HG03045 (cell line): ENCODE measurements around the gene COL6A3.
"Not testable (repeated sequence)": the region's sequence is repeated elsewhere in the genome, so short reads cannot be mapped to it uniquely, and the experiment has no call there.

Experiments
- ATAC-seq: cut with Tn5 transposase; IDR thresholded peaks from one replicate; pipeline ENCODE4 v1.9.1; 2021; ENCODE audit warnings: mild to moderate bottlenecking, moderate library complexity; ENCODE audit not compliant: unreplicated experiment

COL6A3 gene

DNA sequence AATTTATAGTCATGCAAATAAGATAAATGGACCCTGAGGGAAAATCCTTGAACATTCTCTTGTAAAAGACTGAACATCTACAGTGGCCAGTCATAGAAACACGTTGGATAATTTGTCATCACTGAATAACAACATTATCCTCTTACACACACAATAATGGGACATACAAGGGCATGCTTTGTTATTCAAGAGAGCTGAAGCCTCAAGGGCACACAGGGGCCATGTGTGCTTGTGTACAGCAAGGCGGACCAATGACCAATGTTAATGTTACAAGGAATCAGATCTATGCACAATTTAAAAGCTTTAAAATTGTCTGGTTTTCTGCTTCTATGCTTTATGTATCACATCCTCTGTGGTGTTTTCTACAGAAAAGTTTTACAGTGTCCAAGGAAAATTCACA is 23.7 kb downstream of the COL6A3 start:
- ATAC-seq, result no peak

DNA sequence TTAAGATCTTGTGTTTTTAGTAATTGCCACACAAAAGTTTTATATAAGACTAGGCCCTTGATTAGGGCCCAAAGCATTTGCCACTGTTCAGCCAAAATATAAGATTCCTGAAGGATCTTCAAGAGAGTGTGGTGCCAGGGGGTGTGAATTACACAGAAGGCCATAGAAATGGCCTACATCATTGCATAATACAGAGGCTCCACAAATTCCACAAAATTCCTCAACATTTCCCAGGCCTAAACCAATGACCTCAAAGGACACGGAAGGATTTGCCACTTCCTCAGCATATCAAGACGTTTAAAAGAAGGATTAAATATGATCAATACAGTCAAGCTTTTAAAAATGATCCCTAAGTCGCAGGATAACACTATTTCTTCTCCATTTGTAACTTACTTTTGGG is 24.1 kb downstream of the COL6A3 start:
- ATAC-seq, result no peak

DNA sequence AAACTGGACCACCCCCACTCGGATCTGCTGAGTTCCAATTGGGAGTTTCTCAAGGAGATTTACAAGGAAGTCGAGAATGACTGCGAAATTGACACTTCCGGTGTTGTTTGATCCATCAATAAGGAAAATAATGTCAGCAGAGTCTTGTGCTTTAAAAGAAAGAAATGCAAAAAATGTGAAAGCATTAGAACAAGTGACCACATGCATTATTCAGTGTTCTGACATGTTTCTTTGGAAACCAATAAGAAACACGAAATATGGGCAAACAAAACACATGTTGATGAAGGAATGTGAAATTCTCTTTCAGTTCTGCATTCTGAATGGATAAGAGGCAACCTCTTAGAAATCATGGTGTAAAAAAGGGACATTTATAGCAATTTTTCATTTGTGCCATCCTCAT is 25.9 kb downstream of the COL6A3 start:
- no peak for ATAC-seq

DNA sequence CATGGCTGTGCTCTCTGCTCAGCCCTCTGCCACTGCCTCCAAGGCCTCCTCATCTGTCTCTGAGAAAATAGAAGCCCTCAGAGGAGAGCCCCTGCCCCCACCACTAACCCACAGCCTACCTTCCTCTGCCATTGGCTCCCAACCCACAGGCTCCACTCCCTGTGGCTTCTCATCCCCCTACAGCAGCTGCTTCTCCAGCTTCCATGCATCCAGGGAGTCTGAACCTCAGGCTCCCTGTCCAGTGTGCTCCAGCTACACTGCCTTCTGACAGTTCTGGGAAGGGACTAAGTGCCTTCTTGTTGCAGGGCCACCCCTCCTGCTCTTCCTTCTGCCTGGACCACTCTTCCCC is 29.3 kb downstream of the COL6A3 start:
- no peak for ATAC-seq

DNA sequence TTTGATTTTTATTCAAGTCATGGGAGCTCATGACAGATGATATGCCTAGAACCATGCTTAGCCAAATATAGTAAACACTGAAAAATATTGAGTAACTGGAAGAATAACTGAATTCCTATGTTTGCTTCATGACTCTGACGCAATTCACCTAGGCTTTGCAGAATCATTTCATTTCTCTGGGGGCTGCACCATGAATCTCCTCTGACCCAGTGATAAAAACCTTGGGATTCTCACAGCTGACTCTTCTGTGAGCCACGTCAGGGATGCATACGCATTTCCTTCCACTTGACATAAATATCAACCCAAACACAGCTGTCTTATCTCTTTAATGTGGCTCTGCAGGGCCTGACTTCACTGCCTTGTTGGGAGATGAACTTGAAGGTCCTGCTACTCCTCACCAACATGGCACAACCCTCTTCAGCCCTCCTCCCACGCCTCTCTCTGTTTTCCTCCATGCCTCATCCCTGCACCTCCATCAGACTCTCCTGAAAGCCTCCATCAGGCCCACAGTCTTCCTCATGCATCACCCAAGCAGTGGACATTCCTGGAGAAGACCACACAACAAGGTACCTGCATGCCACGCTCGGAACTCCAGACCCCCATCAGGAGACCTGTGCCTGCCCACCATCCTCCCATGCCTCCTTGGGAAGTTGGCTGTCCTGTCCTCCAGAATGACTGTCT is 29.8 kb downstream of the COL6A3 start:
- no peak for ATAC-seq

DNA sequence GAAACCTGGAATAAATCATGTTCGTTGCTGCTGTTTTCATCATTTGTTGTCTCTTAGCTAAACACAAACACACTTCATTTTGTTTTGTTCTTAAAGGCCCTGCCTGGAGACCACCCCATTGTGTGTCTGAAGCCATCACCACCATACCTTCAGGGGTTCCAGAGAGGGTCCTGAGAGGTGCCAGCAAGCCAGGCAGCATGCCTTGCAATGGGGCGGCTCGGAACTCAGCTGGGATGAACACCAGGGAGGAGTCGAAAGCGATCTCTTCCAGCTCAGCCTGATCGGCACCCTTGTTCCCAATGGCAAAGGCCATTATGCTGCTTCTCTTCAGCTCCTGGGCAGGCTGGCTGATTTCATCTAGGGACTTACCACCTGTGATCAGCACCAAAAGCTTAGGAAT is 33.2 kb downstream of the COL6A3 start:
- no peak for ATAC-seq

DNA sequence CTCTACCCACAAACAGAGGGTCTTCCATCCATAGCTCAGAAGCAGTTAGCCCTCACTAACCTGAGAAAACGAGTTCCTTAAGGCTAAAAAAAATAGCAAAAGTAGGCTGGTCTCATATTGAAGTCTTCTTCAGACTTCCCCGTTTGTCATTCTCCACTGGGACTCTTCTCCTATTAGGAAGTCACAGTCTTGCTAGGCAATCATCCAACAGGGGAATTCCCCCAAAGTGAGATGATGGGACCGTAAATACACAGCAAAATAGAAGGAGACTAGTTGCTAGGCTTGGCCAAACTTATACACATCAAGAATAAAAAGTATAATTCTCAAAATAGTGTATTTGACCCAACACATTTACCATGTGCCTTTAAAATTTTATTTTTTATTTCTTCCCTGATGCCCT is 34.3 kb downstream of the COL6A3 start:
- no peak for ATAC-seq

DNA sequence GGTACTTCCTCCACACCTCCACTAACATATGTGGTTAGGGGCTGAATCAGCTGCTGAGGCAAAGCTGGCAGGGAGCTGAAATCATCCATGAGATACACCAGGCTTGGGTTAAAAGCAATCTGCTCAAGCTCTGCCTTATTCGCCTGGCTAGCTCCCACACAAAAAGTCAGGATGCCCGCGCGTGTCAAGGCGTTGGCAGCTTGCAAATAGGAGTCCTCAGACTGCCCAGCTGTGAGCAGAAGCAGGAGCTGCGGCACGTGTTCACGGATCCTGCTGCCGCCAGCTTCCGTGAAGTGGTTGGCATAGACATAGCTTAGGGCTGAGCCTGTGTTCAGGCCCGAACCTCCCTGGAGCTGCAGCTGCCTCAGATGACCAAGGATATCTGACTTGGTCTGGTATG is 35.3 kb downstream of the COL6A3 start:
- ATAC-seq, result no peak

DNA sequence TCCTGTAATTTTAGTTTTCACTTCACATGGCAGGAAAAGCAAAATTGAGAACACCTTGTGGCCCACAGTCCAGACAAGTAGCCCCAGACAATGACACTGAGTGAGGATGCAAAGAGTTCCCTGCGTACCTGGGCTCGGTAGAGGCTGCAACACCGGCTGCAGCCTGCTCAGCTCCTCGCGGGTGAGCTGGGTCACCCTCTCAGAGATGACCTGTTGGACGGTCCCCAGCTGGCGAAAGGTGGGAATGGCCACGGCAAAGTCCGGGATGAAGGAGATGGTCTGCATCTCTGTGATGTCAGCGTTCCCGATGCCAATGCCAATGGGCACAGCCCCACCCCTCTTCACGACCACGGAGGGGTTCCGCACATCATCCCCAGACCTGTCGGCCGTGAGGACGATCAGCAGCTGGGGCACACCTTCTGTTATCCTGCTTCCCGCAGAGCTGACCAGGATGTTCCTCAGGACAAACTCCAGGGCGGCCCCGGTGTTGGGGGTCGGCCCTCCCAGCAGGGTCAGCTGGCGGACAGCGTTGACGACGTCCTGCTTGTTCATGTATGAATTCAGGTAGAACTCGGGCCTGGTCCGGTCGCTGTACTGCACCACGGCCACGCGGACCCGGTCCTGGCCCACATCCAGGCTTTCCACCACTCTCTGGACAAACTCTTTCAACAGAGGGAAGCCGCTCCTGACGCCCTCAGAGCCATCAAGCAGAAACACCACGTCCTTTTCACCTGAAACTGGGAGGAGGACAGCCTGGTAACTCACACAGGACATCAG is 39.5 kb downstream of the COL6A3 start:
- no peak for ATAC-seq

DNA sequence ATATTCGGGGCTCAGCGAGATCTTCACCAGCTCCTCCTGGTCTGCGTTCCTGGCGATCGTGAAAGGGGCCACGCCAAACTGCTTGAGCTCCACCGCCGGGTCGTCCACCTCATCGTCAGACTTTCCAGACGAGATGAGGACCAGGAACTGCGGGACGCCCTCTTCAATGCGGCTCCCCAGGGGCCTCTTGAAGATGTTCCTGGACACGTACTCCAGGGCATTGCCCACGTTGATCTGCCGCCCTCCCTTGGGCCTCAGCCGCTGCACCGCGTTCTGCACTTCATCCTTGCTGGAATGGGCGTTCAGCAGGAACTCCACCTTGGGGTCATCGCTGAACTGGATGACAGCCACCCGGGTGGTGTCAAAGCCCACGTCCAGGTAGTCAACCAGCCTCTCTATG is 42.1 kb downstream of the COL6A3 start:
- ATAC-seq, result no peak

DNA sequence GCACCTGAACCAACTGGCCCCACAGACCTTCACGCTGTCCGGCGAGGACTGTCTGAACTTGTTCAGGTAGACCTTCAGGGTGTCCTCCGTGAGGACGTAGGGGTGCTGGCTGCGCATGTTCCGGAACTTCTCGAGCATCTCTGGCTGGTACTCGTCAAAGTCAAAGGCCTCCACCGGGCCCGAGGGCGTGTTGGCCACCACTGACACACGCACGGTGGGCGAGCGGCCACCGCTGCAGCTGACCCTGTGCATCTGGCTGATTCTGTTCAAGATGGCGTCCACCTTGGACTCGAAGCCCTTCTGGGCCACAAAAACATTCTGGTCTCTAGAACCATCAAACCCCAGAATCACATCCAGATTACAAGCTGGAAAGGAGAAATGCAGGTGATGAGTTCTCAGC is 48.3 kb downstream of the COL6A3 start:
- ATAC-seq, result no peak

DNA sequence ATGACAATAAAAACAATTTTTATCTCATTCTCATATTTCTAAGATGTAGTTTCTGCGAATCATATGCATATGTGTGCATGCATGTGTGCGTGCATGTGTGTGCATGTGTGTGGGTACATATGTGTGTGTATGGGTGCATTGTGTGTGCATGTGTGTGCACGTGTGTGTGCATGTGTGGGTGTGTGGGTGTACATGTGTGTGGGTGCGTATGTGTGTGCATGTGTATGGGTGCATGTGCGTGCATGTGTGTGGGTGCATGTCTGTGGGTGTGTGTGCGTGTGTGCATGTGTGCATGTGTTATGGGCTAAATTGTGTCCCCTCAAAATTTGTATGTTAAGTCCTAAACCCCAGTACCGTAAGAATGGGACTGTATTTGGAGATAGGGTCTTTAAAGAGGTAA is 49.3 kb downstream of the COL6A3 start:
- ATAC-seq, result no peak

DNA sequence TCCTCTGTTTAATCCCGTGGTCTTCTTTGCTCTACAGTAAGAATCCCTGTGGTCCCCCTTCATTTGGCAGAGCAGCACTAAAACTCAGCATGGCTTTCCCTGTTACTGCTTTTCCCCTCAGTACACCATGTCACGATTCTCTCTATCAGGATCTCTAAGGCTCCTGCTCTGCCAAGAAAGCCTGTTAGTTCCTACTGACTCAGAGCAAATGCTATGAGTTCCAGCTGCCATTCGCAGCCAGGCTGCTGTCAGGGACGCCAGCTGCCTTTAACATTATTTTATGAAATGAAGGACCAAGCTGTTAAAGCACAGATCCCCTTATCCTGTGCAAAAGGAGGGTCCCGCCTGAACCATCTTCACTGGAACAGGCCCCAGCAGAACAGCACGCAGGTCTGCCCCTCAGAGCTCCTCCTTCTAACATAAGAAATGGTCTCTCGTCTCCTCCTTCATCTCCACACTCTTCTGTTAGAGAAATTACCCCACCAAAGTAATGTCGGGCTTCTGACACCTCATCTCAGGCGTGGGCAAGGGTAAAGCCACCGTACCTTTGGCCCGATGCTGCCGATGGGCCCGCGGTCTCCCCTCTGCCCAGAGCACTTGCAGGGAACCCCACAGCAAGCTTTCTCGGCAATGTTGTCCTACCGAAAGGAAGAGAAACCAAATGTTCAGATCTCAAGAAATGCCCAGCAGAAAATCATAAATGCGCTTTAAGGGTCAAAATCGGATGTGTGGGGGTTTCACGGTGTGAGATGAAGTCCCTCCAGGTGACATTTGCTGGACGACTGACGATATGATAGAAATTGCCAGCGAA is 52.6 kb downstream of the COL6A3 start:
- no peak for ATAC-seq

DNA sequence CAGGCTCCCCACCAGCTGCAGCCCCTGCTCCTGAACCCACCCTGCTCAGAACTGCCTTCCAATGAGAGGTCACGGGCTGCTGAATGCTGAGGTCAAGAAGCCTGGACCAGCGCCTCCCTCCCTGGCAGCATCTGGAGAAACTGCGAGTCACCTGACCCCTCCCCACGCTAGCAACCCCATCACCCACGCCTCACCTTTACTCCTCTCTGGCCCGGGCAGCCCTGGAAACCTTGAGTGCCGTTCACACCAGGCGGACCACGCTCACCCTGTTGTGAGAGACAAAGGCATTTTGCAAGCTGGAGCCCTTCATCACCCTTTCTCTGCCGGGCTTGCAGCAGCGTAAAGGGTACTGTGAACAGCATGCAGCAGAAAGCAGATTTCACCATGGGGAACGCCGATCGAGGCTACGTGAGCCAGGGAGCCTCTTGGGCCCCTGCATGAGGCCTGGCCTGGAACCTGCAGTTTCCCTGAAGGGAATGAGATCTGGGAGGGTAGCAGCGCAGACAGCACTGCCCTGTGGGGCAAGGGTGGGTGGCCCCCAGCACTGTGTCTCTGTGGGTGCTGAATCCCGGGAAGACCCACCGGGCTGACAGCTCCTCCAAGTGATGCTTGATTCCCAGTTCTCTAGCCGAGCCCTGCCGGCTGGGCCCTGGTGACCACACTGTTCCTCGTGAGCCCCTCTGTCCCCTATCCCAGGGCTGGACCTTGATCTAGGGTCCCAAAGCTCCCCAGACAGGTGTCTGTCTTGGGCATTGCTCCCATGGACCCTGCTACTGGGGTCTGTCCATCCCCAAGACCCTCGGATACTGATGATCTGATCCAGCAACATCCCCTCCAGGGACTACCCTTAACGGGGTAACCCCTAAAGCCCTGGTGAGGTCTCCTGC is 53.8 kb downstream of the COL6A3 start:
- ATAC-seq, result no peak

DNA sequence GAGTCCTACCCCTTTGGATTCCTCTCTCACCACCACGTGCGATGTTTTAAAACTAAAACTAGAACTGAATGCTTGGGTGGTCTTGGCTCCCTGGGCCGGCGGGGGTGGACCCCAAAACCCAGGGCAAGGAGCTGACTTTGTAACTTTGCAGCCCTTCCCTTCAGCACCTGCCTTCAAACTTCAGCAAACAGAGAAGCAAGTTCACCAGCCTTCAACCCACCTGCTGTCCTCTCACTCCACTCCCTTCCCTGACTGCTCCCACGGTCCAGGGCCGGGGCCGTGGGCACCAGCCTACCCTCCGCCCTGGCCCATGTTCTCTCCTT is 54.5 kb downstream of the COL6A3 start:
- no peak for ATAC-seq

DNA sequence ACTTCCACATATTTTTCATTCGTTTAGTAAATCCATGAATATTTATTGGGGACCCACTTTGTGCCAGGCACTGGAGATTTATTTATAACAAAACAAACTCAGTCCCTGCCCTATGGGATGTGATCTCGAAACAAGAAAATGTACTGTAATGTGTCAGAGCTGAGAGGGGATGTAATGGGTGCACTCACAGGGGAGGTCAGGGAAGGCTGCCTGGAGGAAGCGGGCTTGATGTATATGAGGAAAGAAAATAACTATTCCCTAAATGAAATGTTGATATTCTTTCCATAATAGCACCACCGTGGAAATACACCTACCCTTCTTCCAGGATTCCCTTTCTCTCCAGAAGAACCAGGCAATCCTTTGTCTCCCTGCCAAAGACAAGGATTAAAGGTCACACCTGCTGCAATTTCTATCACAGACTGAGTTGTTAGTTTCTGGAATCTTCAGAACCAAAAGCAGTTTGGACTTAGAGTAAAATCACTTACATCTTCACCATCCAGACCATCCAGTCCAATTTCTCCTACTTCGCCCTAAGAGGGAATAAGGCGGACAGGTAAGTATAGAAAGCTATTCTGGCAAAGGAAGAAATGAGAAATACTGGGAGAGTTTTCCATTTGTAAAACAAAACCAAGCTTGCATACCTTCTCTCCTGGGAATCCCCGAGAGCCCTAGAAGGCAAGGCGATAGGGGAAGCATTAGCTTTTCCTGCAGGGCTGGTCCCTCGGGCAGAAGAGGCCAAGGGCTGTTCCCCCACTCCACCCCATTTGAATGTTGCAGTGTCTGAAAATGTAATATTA is 55.0 kb downstream of the COL6A3 start:
- ATAC-seq, result no peak

DNA sequence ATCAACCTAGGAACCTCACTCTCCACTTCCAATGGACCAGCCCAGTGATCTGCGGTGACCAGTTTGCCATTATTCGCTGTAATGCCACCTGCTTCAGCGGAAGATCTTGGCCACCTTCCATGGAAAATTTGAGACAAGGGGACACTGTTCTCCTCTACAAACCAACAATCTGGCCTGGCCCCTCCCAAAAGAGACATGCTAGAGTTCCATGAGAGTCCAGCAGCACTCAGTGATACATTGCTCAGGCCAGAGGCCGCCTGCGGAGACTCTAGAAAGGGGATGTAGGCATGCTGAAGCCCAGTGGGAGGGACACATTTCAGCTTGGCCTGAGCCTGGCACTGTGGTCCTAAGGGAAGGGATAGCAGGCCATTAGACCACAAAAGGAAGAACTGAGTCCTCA is 58.3 kb downstream of the COL6A3 start:
- no peak for ATAC-seq

DNA sequence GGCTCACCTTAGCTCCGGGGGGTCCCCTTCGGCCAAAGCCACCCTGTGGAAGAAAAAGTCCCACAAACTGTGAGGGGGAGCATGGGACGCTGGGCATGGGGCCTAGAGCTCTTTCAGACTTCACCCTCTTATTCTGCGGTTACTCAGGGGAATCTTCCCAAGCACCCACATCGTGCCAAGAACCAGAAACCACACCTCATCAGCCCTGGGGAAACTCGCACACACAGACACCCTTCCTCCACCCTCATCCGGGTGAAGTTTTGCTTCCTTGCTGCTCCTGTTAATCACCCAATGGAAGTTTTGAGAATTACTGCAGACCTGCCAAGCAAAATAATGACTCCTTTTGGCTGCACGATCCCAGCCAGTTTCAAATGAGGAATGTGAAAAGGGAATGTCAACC is 59.1 kb downstream of the COL6A3 start:
- no peak for ATAC-seq

DNA sequence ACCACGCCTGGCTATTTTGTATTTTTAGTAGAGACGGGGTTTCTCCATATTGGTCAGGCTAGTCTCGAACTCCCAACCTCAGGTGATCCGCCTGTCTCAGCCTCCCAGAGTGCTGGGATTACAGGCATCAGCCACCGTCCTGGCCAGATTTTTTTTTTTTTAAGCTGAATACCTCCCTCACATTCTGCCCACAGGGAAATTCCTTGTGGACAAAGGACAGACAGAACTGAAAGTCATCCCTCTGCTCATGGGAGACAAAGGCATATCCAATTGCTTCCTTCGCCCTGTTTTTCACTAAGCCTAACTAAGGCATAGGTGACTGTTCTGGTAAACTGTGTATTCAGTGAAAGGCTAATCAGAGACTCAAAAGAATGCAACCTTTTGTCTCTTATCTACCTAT is 59.8 kb downstream of the COL6A3 start:
- ATAC-seq, result not testable (repeated sequence)

DNA sequence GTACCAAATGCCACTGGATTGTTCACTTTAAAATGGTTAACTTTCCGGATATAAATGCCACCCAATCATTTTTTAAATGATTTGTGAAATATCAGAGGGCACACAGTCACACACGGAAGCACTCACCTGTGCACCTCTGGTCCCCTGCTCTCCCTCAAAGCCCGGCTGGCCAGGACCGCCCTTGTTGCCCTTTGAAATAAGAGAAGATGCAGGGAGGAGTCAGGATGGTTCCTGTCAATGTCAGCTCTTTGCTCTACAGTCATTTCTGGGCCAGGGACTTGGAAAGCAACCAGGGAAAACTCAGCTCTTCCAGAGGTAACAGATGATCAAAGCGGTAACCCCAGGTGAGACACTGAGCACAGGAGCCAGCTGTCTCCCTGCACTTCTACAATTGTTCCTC is 60.7 kb downstream of the COL6A3 start:
- ATAC-seq, result no peak
